Measurements from ENCODE around the gene ZNF670.

Gene ZNF670

DNA sequence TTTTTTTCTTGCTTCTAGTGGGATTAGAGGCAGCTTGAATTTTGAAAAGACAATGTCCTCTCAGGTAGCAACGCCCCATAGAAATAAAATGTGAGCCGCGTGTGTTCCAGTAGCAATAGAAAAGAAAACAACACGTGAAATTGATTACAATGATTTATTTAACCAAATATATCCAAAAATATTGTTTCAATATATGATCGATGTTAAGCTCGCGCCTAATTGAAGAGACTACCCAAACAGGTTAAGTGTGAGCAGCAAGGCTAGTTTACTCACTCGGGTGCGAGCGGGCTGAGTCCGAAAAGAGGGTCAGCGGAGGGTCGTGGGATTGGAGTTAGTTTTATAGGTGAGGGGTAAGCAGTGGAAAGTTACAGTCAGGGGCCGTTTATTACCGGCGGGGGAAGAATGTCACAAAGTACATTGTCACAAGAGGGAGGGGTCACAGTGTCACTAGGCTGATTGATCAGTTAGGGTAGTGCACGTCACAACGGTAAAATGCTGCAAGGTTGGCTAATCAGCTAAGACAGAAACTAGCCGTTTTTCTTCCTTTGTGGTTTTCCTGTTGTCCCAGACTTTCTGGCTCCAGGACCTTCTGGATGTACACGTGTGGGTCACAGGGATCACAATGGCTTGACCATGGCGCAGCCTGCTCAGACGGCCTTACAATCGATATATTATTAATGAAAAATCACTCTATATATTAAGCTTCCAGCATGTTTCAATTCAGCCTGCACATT, 697 bp upstream of the ZNF670 start:
- TF ChIP-seq, protein P1, sequence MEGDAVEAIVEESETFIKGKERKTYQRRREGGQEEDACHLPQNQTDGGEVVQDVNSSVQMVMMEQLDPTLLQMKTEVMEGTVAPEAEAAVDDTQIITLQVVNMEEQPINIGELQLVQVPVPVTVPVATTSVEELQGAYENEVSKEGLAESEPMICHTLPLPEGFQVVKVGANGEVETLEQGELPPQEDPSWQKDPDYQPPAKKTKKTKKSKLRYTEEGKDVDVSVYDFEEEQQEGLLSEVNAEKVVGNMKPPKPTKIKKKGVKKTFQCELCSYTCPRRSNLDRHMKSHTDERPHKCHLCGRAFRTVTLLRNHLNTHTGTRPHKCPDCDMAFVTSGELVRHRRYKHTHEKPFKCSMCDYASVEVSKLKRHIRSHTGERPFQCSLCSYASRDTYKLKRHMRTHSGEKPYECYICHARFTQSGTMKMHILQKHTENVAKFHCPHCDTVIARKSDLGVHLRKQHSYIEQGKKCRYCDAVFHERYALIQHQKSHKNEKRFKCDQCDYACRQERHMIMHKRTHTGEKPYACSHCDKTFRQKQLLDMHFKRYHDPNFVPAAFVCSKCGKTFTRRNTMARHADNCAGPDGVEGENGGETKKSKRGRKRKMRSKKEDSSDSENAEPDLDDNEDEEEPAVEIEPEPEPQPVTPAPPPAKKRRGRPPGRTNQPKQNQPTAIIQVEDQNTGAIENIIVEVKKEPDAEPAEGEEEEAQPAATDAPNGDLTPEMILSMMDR (IDR thresholded peaks at IDR 0.05; ENCODE audit: low read depth, low read length): no peak
- H3K4me3 ChIP-seq (replicated peaks in 1 of 2; ENCODE audit: low read depth in 2 of 2, low read length in 2 of 2): peak overlapping the region in 1 of 2 donors; percentile 93
- no peak for DNase-seq (ENCODE audit: low read depth in 2 of 2)

DNA sequence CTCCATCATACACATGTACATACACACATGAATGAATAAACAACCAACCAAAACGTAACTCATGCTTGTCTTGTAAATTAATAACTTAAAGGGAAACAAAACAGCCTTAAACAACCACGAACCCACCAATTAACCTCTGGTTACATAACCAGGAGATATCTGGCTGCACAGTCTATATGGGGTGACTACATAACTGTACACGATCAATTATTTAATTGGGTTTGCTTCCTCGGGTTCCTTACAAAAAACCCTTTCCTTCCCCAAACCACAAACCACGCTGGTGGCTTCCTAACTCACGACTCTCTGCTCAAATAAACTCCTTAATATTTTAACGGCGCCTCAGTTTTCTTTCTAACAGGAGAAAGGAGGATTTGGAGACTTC, 744 bp downstream of the ZNF670 start:
- H3K4me3 ChIP-seq (replicated peaks in 1 of 2; ENCODE audit: low read depth in 2 of 2, low read length in 2 of 2): peak overlapping the region; percentile 77 to 93
- DNase-seq (ENCODE audit: low read depth in 2 of 2): peak; percentile 1 to 25
- TF ChIP-seq, protein P1 (IDR thresholded peaks at IDR 0.05; ENCODE audit: low read depth, low read length): no peak

DNA sequence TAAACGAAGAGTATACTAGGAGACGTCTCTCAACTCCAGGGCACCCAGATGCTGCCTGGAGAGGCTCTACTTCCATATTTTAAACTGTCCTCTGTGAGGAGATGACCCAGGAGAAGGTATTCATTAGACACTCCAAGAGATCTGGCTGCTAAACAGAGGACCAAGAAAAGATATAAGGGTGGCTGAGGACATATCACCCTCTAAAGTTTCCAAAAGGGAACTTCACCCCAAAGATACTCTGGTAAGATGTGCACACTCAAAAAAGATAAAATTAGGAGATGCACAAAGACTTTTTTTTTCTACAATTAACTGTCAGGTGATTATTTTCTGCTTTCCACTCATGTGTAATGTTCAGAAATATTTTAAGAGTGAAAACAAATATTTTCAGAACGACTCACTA, 1.4 kb downstream of the ZNF670 start:
- H3K4me3 ChIP-seq (replicated peaks in 1 of 2; ENCODE audit: low read depth in 2 of 2, low read length in 2 of 2): peak overlapping the region in 1 of 2 donors; percentile 93
- TF ChIP-seq, protein P1 (IDR thresholded peaks at IDR 0.05; ENCODE audit: low read depth, low read length): peak; percentile 10
- DNase-seq (ENCODE audit: low read depth in 2 of 2): peak; percentile 12 to 28

DNA sequence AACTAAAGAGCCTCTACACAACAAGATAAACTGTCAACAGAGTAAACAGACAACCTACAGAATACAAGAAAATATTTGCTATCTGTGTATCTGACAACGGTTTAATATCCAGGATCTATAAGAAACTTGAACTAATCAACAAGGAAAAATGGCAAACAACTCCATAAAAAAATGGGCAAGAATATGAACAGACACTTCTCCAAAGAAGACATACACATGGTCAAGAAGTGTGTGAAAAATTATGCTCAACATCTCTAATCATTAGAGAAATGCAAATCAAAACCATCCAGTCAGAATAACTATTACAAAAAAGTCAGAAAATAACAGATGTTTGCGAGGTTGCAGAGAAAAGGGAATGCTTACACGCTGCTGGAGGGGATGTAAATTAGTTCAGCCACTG, 8.0 kb downstream of the ZNF670 start:
- TF ChIP-seq, protein P1 (IDR thresholded peaks at IDR 0.05; ENCODE audit: low read depth, low read length): no peak
- no peak for DNase-seq (ENCODE audit: low read depth in 2 of 2)
- H3K4me3 ChIP-seq (replicated peaks in 1 of 2; ENCODE audit: low read depth in 2 of 2, low read length in 2 of 2): no peak overlapping the region

DNA sequence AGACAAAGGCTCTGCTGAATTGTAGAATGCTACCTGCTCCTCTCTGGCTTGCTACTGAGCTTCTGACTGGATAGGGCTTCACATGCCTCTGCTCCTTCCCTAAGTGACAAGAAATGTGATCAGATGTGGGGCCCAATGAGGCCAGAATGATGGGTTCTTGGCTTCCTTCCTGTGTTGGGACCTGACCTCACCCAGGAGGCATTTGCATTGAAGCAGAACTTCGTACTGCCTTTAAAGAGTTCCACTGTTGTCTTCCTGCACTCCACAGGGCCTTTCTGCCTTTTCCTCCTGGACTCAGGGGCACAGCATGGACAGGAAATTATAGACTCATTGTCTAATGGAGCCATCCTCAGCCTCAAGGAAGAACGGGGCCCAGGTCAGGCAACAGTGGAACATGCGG, 14.3 kb downstream of the ZNF670 start:
- TF ChIP-seq, protein P1 (IDR thresholded peaks at IDR 0.05; ENCODE audit: low read depth, low read length): no peak
- no peak overlapping the region for H3K4me3 ChIP-seq (replicated peaks in 1 of 2; ENCODE audit: low read depth in 2 of 2, low read length in 2 of 2)
- no peak for DNase-seq (ENCODE audit: low read depth in 2 of 2)

DNA sequence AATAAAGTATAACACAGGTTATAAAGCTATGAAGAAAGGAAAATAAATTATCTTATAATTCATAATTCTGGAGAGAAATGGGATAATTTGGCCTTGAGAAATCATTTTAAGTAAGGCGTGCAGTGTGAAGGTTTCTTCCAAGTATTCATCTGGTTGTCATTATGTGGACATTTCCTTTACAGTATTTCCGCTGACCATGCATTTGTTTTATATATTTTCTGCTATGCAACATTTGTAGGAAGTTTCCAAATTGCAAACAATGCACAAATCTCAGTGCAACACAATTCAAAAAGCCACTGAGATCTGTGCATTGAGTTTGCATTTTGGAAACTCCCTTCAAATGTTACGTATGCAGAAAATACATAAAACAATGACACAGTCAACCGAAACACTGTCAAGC, 17.8 kb downstream of the ZNF670 start:
- no peak overlapping the region for H3K4me3 ChIP-seq (replicated peaks in 1 of 2; ENCODE audit: low read depth in 2 of 2, low read length in 2 of 2)
- no peak for DNase-seq (ENCODE audit: low read depth in 2 of 2)
- TF ChIP-seq, protein P1 (IDR thresholded peaks at IDR 0.05; ENCODE audit: low read depth, low read length): no peak

DNA sequence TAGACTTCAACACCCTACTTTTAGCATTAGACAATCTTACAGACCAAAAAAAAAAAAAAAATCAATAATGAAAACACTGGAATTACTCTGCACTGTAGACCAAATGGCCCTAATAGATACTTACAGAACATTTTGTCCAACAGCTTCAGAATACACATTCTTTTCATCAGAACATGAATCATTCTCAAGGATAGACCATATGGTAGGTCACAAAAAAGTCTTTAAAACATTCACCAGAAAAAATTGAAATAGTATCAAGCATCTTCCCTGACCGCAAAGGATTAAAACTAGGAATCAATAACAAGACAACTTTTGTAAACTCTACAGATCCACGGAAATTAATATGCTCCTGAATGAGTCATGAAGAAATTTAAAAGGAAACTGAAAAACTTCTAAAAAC, 22.5 kb downstream of the ZNF670 start:
- DNase-seq (ENCODE audit: low read depth in 2 of 2): peak in 1 of 2 donors; percentile 45
- H3K4me3 ChIP-seq (replicated peaks in 1 of 2; ENCODE audit: low read depth in 2 of 2, low read length in 2 of 2): no peak overlapping the region
- TF ChIP-seq, protein P1 (IDR thresholded peaks at IDR 0.05; ENCODE audit: low read depth, low read length): no peak
